Mammary epithelial cell (primary cell): ENCODE results near the gene LDHAL6B.

Experiments
- CTCF ChIP-seq, 2 donors: IDR thresholded peaks in 1 of 2; conservative IDR thresholded peaks in 1 of 2; 2 replicates each; pipeline ENCODE4 v1.5.1; 2011 to 2012; ENCODE audit warnings: inconsistent platforms in 2 of 2, low read length in 2 of 2, mild to moderate bottlenecking in 2 of 2, control low read depth in 1 of 2, low read depth in 1 of 2; ENCODE audit not compliant: insufficient read depth in 1 of 2; ENCODE audit errors: extremely low read depth in 1 of 2
- EZH2 ChIP-seq: IDR thresholded peaks from 2 replicates; pipeline ENCODE4 v1.6.1; 2012; ENCODE audit warnings: low read length, inconsistent platforms, borderline replicate concordance

GRCh38 chr15:59159210-59159609, 47.4 kb upstream of the LDHAL6B start:
- TF ChIP-seq CTCF (conservative IDR thresholded peaks at IDR 0.05 in 1 of 2, IDR thresholded peaks at IDR 0.05 in 1 of 2; ENCODE audit: extremely low read depth in 1 of 2, insufficient read depth in 1 of 2, low read depth in 1 of 2, low read length in 2 of 2) (no peak), EZH2 (no peak)
